Esophagus (tissue), 2 donors: ENCODE measurements around the gene MYCL. TPM values are rescaled to one million over a fixed set of nuclear protein-coding genes. Genes with fewer than 3 reads are reported as not detected.

Experiments
- H3K27ac ChIP-seq, 2 donors: one replicate each; pipeline ENCODE4 v1.5.1; 2013; ENCODE audit warnings: low read depth in 2 of 2, mild to moderate bottlenecking in 2 of 2, inconsistent platforms in 1 of 2, low read length in 1 of 2, moderate library complexity in 1 of 2
- H3K27me3 ChIP-seq, 2 donors: one replicate each; pipeline ENCODE4 v1.6.1; 2013; ENCODE audit warnings: low read length in 2 of 2, control low read depth in 1 of 2, mild to moderate bottlenecking in 1 of 2; ENCODE audit not compliant: insufficient read depth in 2 of 2, control insufficient read depth in 1 of 2
- H3K36me3 ChIP-seq, 2 donors: one replicate each; pipeline ENCODE4 v1.6.1; 2013; ENCODE audit warnings: low read length in 1 of 2; ENCODE audit not compliant: control insufficient read depth in 2 of 2, insufficient read depth in 2 of 2
- H3K4me1 ChIP-seq, 2 donors: one replicate each; pipeline ENCODE4 v1.6.1; 2013; ENCODE audit warnings: low read length in 1 of 2; ENCODE audit not compliant: control insufficient read depth in 2 of 2, insufficient read depth in 2 of 2
- H3K4me3 ChIP-seq, 2 donors: one replicate each; pipeline ENCODE4 v1.5.1; 2013; ENCODE audit warnings: low read length in 2 of 2, mild to moderate bottlenecking in 2 of 2, low read depth in 1 of 2, moderate library complexity in 1 of 2
- H3K9me3 ChIP-seq, 2 donors: one replicate each; pipeline ENCODE4 v1.6.1; 2013; ENCODE audit warnings: mild to moderate bottlenecking in 2 of 2, low read depth in 1 of 2, low read length in 1 of 2, moderate library complexity in 1 of 2; ENCODE audit not compliant: control insufficient read depth in 2 of 2, insufficient read depth in 1 of 2
- WGBS, 2 donors: extraction: QIAGEN DNeasy Blood & Tissue Kit; methylation state at CpG; one replicate each; pipeline ENCODE4 v1.1.7; 2013; 5-methylcytosine and 5-hydroxymethylcytosine counted together
- polyA plus RNA-seq, 2 donors: library from polyadenylated mRNA; stranded (reverse); fragments of 200-250 nt; gene quantifications; one replicate each; pipeline ENCODE4 v1.2.3, GENCODE V29; 2013
- donor health status: healthy with polysubstance abuse.
- donor health status: Bipolar disorder and iron deficiency.

MYCL gene
- polyA plus RNA-seq, 2 donors = 5.1 to 9.5 TPM

DNA sequence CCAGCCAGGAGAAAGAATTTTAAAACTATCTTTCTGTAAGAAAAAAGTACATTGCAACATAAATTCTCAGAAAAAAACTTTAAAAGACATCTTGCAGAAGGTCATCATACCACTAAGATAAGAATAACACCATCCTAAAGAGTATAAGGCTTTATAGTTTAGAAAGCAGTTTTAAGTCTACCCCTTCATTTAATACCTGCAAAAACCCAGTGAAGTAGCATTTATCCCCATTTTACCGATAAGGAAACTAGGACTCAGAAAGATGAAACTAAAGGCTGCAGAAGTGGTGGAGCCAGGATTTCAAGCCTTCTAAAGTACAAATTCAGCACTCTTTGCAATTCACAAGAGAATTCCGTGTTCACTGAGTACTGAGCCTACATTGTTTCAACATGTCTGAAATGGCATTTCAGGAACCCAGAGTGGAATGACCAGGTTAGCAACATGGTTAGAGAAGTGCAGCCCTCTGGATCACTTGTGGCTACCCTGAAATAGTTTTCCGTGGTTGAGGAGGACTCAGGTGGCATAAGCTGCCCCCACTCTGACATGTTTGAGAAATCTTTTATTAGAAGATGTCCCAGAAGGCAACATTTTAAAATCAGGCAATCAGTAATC, 6.7 kb downstream of the MYCL start:
- H3K27ac ChIP-seq = peak overlapping the region in 1 of 2 donors; percentile 47

GRCh38 chr1:39892601-39893595, 8.8 kb downstream of the MYCL start:
- Histone ChIP-seq H3K4me1 (peaks cover 0 to 9% of the 10 kb centered on the region in 2 donors), H3K27ac (peak overlapping the region; percentile 51 to 58), H3K27me3 (no peaks in the 10 kb centered on the region), H3K4me3 (no peak overlapping the region), H3K36me3 (peaks cover 0 to 7% of the 10 kb centered on the region in 2 donors), H3K9me3 (no peaks in the 10 kb centered on the region)
- WGBS, 2 donors = 17 to 21% methylated on average over 6 of the region's 6 CpGs

More for the DNA sequence above, 6.7 kb downstream of the MYCL start:
- Histone ChIP-seq H3K36me3 (peaks cover 0 to 7% of the 10 kb centered on the region in 2 donors), H3K4me1 (peaks cover 0 to 11% of the 10 kb centered on the region in 2 donors), H3K9me3 (no peaks in the 10 kb centered on the region), H3K27me3 (no peaks in the 10 kb centered on the region), H3K4me3 (no peak overlapping the region)
- WGBS, 2 donors = 40 to 54% methylated on average over 3 of the region's 3 CpGs

GRCh38 chr1:39890880-39891279, 10.8 kb downstream of the MYCL start:
- no peaks in the 10 kb centered on the region for H3K9me3 ChIP-seq
- peaks cover 0 to 9% of the 10 kb centered on the region in 2 donors for H3K4me1 ChIP-seq
- H3K27ac ChIP-seq = no peak overlapping the region
- WGBS, 2 donors = 71 to 100% methylated on average over 1 of the region's 1 CpG
- H3K36me3 ChIP-seq = no peaks in the 10 kb centered on the region
- H3K27me3 ChIP-seq = no peaks in the 10 kb centered on the region
- no peak overlapping the region for H3K4me3 ChIP-seq

DNA sequence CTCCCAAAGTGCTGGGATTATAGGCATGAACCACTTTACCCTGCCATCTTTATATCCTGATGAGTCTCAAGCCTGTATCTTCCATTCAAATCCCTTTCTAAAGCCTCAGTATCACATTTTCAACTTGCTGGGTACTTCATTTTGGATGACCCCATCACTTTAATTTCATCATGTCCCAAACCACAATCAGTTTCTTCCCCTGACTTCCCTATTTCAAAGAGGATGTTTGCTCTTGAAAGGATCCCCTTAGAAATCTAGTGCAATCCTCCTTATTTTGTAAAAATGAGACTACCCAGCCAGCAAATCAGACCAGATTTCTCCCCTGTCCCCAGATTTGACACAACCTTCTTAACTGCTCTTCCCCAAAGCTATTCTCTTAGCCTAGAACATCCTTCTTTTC, 11.4 kb downstream of the MYCL start:
- H3K9me3 ChIP-seq = no peaks in the 10 kb centered on the region
- H3K4me3 ChIP-seq = no peak overlapping the region
- H3K36me3 ChIP-seq = no peaks in the 10 kb centered on the region
- H3K27me3 ChIP-seq = no peaks in the 10 kb centered on the region
- peaks cover 0 to 6% of the 10 kb centered on the region in 2 donors for H3K4me1 ChIP-seq
- no peak overlapping the region for H3K27ac ChIP-seq

DNA sequence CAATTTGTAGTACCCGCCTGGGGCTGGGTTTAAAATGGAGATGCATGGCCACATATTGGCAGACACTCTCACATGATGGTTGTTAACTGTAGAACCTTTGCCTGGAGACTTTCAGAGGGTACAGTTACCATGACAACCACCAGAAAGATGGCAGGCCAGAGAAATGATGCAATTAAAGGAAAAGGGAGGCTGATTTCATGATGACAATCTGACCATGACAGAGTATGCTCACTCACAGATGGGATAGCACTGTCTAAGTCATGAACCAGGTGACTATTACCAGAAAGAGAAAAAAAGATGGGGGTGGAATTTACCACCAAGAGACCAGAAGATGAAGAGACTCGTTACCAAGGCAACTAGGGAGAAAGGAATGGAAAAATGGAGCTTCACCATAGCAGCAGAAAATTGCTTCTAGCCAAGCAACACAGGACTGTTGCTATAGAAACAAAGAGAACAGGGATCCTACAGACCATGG, 14.9 kb downstream of the MYCL start:
- Histone ChIP-seq H3K4me1 (peaks cover 0 to 3% of the 10 kb centered on the region in 2 donors), H3K9me3 (no peaks in the 10 kb centered on the region), H3K27me3 (no peaks in the 10 kb centered on the region), H3K36me3 (no peaks in the 10 kb centered on the region), H3K27ac (no peak overlapping the region), H3K4me3 (no peak overlapping the region)
- 71 to 90% methylated on average over 2 of the region's 2 CpGs for WGBS, 2 donors

- 82 to 83% methylated on average over 5 of the region's 5 CpGs for WGBS, 2 donors
- H3K9me3 ChIP-seq = no peaks in the 10 kb centered on the region
- H3K27ac ChIP-seq = no peak overlapping the region
- no peaks in the 10 kb centered on the region for H3K27me3 ChIP-seq
- H3K4me1 ChIP-seq = peaks cover 0 to 3% of the 10 kb centered on the region in 2 donors
- no peak overlapping the region for H3K4me3 ChIP-seq
- no peaks in the 10 kb centered on the region for H3K36me3 ChIP-seq
Measured at GRCh38 chr1:39885516-39885915, 16.2 kb downstream of the MYCL start.

DNA sequence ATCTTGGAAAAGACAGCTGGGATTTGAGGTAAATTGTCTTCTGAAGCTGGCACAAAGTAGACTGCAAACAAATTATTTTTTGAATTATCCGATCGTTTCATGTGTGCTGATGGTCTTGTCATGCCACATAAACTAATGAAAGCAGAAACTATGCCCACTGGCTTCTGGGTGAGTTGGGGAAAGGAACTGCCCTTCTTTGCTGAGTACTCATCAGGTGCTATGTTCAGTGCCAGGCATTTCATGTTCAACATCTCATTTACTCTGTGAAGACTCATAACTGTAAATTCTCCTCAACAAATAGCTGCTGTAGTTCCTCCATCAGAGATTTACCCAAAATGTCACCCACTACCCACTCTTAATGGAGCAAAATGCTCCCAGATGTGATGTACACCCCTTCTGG, 19.6 kb downstream of the MYCL start:
- H3K9me3 ChIP-seq = no peaks in the 10 kb centered on the region
- H3K27ac ChIP-seq = no peak overlapping the region
- no peaks in the 10 kb centered on the region for H3K36me3 ChIP-seq
- no peaks in the 10 kb centered on the region for H3K27me3 ChIP-seq
- WGBS, 2 donors = 36 to 44% methylated on average over 2 of the region's 2 CpGs
- peaks cover 0 to 3% of the 10 kb centered on the region in 2 donors for H3K4me1 ChIP-seq
- peak overlapping the region; percentile 94 to 97 for H3K4me3 ChIP-seq

DNA sequence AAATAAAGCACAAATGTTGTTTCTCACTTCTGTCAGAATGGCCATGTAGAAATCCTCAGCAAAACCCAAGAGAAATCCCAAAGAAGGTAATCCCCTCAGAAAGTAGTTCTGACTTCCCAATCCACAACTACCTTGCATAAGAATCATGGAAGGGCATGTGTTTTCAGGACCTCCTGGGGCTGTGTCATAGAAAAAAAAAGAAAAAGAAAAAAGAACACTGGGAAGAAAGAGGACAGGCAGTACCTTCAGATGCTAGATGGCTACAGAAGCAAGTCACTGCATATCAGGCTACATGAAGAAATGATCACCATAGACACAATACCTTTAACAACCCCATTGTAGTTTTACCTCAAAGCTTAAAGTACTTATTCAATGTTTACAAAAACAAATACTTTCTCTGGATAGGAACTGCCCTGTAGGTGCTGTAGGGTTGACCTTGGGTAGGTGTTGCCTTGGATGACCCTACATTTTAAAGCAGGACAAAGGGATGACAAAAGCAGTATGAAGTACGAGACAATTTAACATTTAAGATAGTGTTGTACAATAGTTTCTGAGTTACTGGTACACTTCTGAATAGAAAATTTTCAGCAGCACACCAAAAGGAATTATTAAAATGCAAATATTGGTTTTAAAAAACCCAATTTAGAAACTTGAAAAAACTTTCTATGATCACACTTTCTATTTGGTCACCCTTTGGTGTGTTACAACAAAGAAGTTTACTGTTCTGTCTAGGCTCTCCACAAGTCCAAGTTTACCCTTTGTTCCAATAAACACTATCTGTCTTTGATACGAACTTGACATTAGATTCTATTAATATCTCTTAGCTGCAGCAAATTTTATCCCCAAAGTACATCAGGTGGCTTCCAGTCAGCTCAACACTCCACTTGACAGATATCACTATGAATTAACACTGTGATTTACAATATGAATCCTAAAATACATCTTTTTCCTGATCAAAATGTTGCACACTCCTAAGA, 23.4 kb downstream of the MYCL start:
- no peaks in the 10 kb centered on the region for H3K27me3 ChIP-seq
- H3K4me3 ChIP-seq = no peak overlapping the region
- no peaks in the 10 kb centered on the region for H3K9me3 ChIP-seq
- 68% methylated on average over 2 of the region's 2 CpGs for WGBS, 2 donors
- peaks cover 0 to 3% of the 10 kb centered on the region in 2 donors for H3K4me1 ChIP-seq
- no peak overlapping the region for H3K27ac ChIP-seq
- H3K36me3 ChIP-seq = no peaks in the 10 kb centered on the region

- no peaks in the 10 kb centered on the region for H3K9me3 ChIP-seq
- peaks cover 0 to 3% of the 10 kb centered on the region in 2 donors for H3K4me1 ChIP-seq
- no peak overlapping the region for H3K27ac ChIP-seq
- H3K4me3 ChIP-seq = no peak overlapping the region
- WGBS, 2 donors = 40 to 50% methylated on average over 5 of the region's 5 CpGs
- no peaks in the 10 kb centered on the region for H3K27me3 ChIP-seq
- no peaks in the 10 kb centered on the region for H3K36me3 ChIP-seq
Measured at GRCh38 chr1:39877231-39877778, 24.4 kb downstream of the MYCL start.
